HG02610 (cell line): ENCODE results near the gene PGM2L1.
A peak's percentile ranks its signal among the peaks of the same experiment; 100 is the strongest.
"Not testable (repeated sequence)": the region's sequence is repeated elsewhere in the genome, so short reads cannot be mapped to it uniquely, and the experiment has no call there.

Experiments
- ATAC-seq: cut with Tn5 transposase; IDR thresholded peaks from one replicate; pipeline ENCODE4 v1.9.1; 2021; ENCODE audit warnings: mild to moderate bottlenecking, moderate library complexity; ENCODE audit not compliant: unreplicated experiment

Gene PGM2L1

GRCh38 chr11:74398244-74399159 lies at the start of gene PGM2L1:
Gene PGM2L1, minus strand, starts transcription at chr11:74398433. Its CDS starts 272 bp downstream, at chr11:74398161.
- peak; percentile 96 for ATAC-seq

GRCh38 chr11:74447720-74448119 lies 49.5 kb upstream of the PGM2L1 start:
- no peak for ATAC-seq

- ATAC-seq, result no peak
Observed at GRCh38 chr11:74446532-74446938, 48.3 kb upstream of the PGM2L1 start.

GRCh38 chr11:74444173-74444826 lies 46.1 kb upstream of the PGM2L1 start:
- no peak for ATAC-seq

GRCh38 chr11:74443071-74443864 lies 45.0 kb upstream of the PGM2L1 start:
- no peak for ATAC-seq

- ATAC-seq, result no peak
Observed at GRCh38 chr11:74442636-74443035, 44.4 kb upstream of the PGM2L1 start.

- ATAC-seq, result no peak
Observed at GRCh38 chr11:74438681-74439080, 40.4 kb upstream of the PGM2L1 start.

GRCh38 chr11:74437441-74438042 lies 39.3 kb upstream of the PGM2L1 start:
- no peak for ATAC-seq

- ATAC-seq, result no peak
Observed at GRCh38 chr11:74434528-74434927, 36.3 kb upstream of the PGM2L1 start.

- no peak for ATAC-seq
Observed at GRCh38 chr11:74429205-74429604, 31.0 kb upstream of the PGM2L1 start.

- ATAC-seq, result no peak
Observed at GRCh38 chr11:74427384-74427886, 29.2 kb upstream of the PGM2L1 start.

GRCh38 chr11:74425100-74425499 lies 26.9 kb upstream of the PGM2L1 start:
- no peak for ATAC-seq

- no peak for ATAC-seq
Observed at GRCh38 chr11:74418509-74418895, 20.3 kb upstream of the PGM2L1 start.

- no peak for ATAC-seq
Observed at GRCh38 chr11:74417860-74418508, 19.8 kb upstream of the PGM2L1 start.

GRCh38 chr11:74417379-74417804 lies 19.2 kb upstream of the PGM2L1 start:
- ATAC-seq, result no peak

GRCh38 chr11:74416974-74417373 lies 18.7 kb upstream of the PGM2L1 start:
- not testable (repeated sequence) for ATAC-seq

GRCh38 chr11:74412733-74413359 lies 14.6 kb upstream of the PGM2L1 start:
- no peak for ATAC-seq

GRCh38 chr11:74412321-74412720 lies 14.1 kb upstream of the PGM2L1 start:
- ATAC-seq, result no peak

GRCh38 chr11:74409633-74410032 lies 11.4 kb upstream of the PGM2L1 start:
- ATAC-seq, result no peak
